Aorta (tissue), 5 donors: ENCODE data around the gene FASN. TPM values are rescaled to one million over a fixed set of nuclear protein-coding genes. Genes with fewer than 3 reads are reported as not detected.
A peak's percentile ranks its signal among the peaks of the same experiment; 100 is the strongest.

Experiments used
- ATAC-seq: fragments of 200-7000 bp; cut with Tn5 transposase; one replicate; pipeline ENCODE4 v1.9.1; 2022; ENCODE audit warnings: moderate library complexity; ENCODE audit not compliant: low FRiP score
- DNase-seq, 2 donors: peaks; one replicate each; pipeline ENCODE4 v3.0.0-alpha.2; 2020
- H3K27ac ChIP-seq, 2 donors: one replicate each; pipeline ENCODE4 v1.5.1; 2013; ENCODE audit warnings: low read length in 2 of 2, mild to moderate bottlenecking in 2 of 2, moderate library complexity in 2 of 2, control low read depth in 1 of 2, inconsistent platforms in 1 of 2, low read depth in 1 of 2
- H3K27me3 ChIP-seq, 2 donors: one replicate each; pipeline ENCODE4 v1.6.1; 2013; ENCODE audit warnings: control low read depth in 1 of 2, low read length in 1 of 2, mild to moderate bottlenecking in 1 of 2, moderate library complexity in 1 of 2; ENCODE audit not compliant: insufficient read depth in 2 of 2, control insufficient read depth in 1 of 2
- H3K36me3 ChIP-seq, 2 donors: one replicate each; pipeline ENCODE4 v1.6.1; 2013; ENCODE audit warnings: control low read depth in 1 of 2, low read length in 1 of 2, mild to moderate bottlenecking in 1 of 2; ENCODE audit not compliant: insufficient read depth in 2 of 2, control insufficient read depth in 1 of 2
- H3K4me1 ChIP-seq, 2 donors: one replicate each; pipeline ENCODE4 v1.6.1; 2013; ENCODE audit warnings: low read length in 2 of 2, control low read depth in 1 of 2, mild to moderate bottlenecking in 1 of 2, moderate library complexity in 1 of 2; ENCODE audit not compliant: insufficient read depth in 2 of 2, control insufficient read depth in 1 of 2
- H3K4me3 ChIP-seq, 2 donors: one replicate each; pipeline ENCODE4 v1.5.1; 2013; ENCODE audit warnings: low read length in 2 of 2, control low read depth in 1 of 2, mild to moderate bottlenecking in 1 of 2
- H3K9me3 ChIP-seq: one replicate; pipeline ENCODE4 v1.6.1; 2013; ENCODE audit warnings: mild to moderate bottlenecking, low read length; ENCODE audit not compliant: control insufficient read depth
- WGBS, 2 donors: extraction: QIAGEN DNeasy Blood & Tissue Kit; methylation state at CpG; one replicate each; pipeline ENCODE4 v1.1.7; 2013; 5-methylcytosine and 5-hydroxymethylcytosine counted together
- intact Hi-C, 2 donors: fragments of 100-400 bp; cut with DNase I; formaldehyde crosslinking; loops; one replicate each; pipeline versions ENCODE4 v1.14.2 to v1.15.0; 2022
- polyA plus RNA-seq, 2 donors: library from polyadenylated mRNA; stranded (reverse); fragments of 200-250 nt; gene quantifications; one replicate each; pipeline ENCODE4 v1.2.3, GENCODE V29; 2013
- total RNA-seq, 2 donors: library from RNA; stranded (reverse); fragmentation: NEBNext Ultra II Directional; extraction: Animal tissue kit (Norgen Biotek cat#: 25700); gene quantifications; one replicate each; pipeline ENCODE4 v1.2.1, GENCODE V29; 2021
- donor health status: healthy with polysubstance abuse.
- donor health status: Bipolar disorder and iron deficiency.
- donor health status: DM: no; HTN: no; CAD: no.
- donor health status: DM: no; HTN: no; CAD: no.
- donor health status: DM: yes; HTN: yes; CAD: no.

The FASN gene
- total and polyA plus RNA-seq, 4 donors, result 4.3 to 64.0 (median 26.3) TPM

- no peak for ATAC-seq
- Histone ChIP-seq H3K36me3 (peaks cover 0 to 11% of the 10 kb centered on the region in 2 donors), H3K27ac (no peak overlapping the region), H3K4me3 (no peak overlapping the region), H3K9me3 (no peaks in the 10 kb centered on the region), H3K27me3 (peaks cover 0 to 2% of the 10 kb centered on the region in 2 donors), H3K4me1 (no peaks in the 10 kb centered on the region)
- no peak for DNase-seq
- 94 to 95% methylated on average over 36 to 40 of the region's 40 CpGs for WGBS, 2 donors
- intact Hi-C loops, result no loop called here
Observed at GRCh38 chr17:82092995-82093751, 4.9 kb downstream of the FASN start.

- peaks cover 0 to 11% of the 10 kb centered on the region in 2 donors for H3K36me3 ChIP-seq
- WGBS, 2 donors, result 91 to 93% methylated on average over 19 to 20 of the region's 20 CpGs
- no peak overlapping the region for H3K27ac ChIP-seq
- no peaks in the 10 kb centered on the region for H3K9me3 ChIP-seq
- intact Hi-C loops, result no loop called here
- H3K27me3 ChIP-seq, result no peaks in the 10 kb centered on the region
- ATAC-seq (no peak), DNase-seq (peak in 1 of 2 donors; percentile 46)
- no peak overlapping the region for H3K4me3 ChIP-seq
- H3K4me1 ChIP-seq, result no peaks in the 10 kb centered on the region
Observed at GRCh38 chr17:82092628-82092994, 5.4 kb downstream of the FASN start.

- Histone ChIP-seq H3K4me3 (no peak overlapping the region), H3K36me3 (peaks cover 0 to 11% of the 10 kb centered on the region in 2 donors), H3K27ac (no peak overlapping the region), H3K4me1 (no peaks in the 10 kb centered on the region), H3K9me3 (no peaks in the 10 kb centered on the region), H3K27me3 (no peaks in the 10 kb centered on the region)
- intact Hi-C loops, result no loop called here
- DNase-seq (peak in 1 of 2 donors; percentile 43), ATAC-seq (no peak)
- WGBS, 2 donors, result 89 to 92% methylated on average over 21 to 23 of the region's 23 CpGs
Observed at GRCh38 chr17:82092094-82092586, 5.9 kb downstream of the FASN start.

GRCh38 chr17:82091264-82092066 lies 6.6 kb downstream of the FASN start:
- intact Hi-C loops, result no loop called here
- DNase-seq (no peak), ATAC-seq (no peak)
- H3K4me1 ChIP-seq, result no peaks in the 10 kb centered on the region
- no peaks in the 10 kb centered on the region for H3K9me3 ChIP-seq
- H3K27me3 ChIP-seq, result no peaks in the 10 kb centered on the region
- no peak overlapping the region for H3K27ac ChIP-seq
- no peak overlapping the region for H3K4me3 ChIP-seq
- H3K36me3 ChIP-seq, result peaks cover 0 to 14% of the 10 kb centered on the region in 2 donors
- 95% methylated on average over 33 to 37 of the region's 37 CpGs for WGBS, 2 donors

- Histone ChIP-seq H3K36me3 (peaks cover 0 to 16% of the 10 kb centered on the region in 2 donors), H3K4me1 (no peaks in the 10 kb centered on the region), H3K27ac (no peak overlapping the region), H3K4me3 (no peak overlapping the region), H3K27me3 (no peaks in the 10 kb centered on the region), H3K9me3 (no peaks in the 10 kb centered on the region)
- intact Hi-C loops, result no loop called here
- 94% methylated on average over 28 to 29 of the region's 29 CpGs for WGBS, 2 donors
- no peak for DNase-seq
- no peak for ATAC-seq
Observed at GRCh38 chr17:82090549-82091263, 7.3 kb downstream of the FASN start.

- peaks cover 0 to 18% of the 10 kb centered on the region in 2 donors for H3K36me3 ChIP-seq
- no peak overlapping the region for H3K27ac ChIP-seq
- intact Hi-C loops, result no loop called here
- H3K4me1 ChIP-seq, result no peaks in the 10 kb centered on the region
- 89 to 90% methylated on average over 28 to 29 of the region's 29 CpGs for WGBS, 2 donors
- DNase-seq, result peak in 1 of 2 donors; percentile 42
- no peaks in the 10 kb centered on the region for H3K27me3 ChIP-seq
- ATAC-seq, result no peak
- H3K9me3 ChIP-seq, result no peaks in the 10 kb centered on the region
- H3K4me3 ChIP-seq, result no peak overlapping the region
Observed at GRCh38 chr17:82089723-82090548, 8.1 kb downstream of the FASN start.

GRCh38 chr17:82088838-82089722 lies 9.0 kb downstream of the FASN start:
- 92 to 95% methylated on average over 47 of the region's 47 CpGs for WGBS, 2 donors
- H3K9me3 ChIP-seq, result no peaks in the 10 kb centered on the region
- peak in 1 of 2 donors; percentile 41 for DNase-seq
- peaks cover 0 to 19% of the 10 kb centered on the region in 2 donors for H3K36me3 ChIP-seq
- H3K27ac ChIP-seq, result no peak overlapping the region
- ATAC-seq, result no peak
- no peaks in the 10 kb centered on the region for H3K27me3 ChIP-seq
- no peaks in the 10 kb centered on the region for H3K4me1 ChIP-seq
- no peak overlapping the region for H3K4me3 ChIP-seq
- intact Hi-C loops, result no loop called here
